ENCODE results near the gene LMO1. TPM values are rescaled to one million over a fixed set of nuclear protein-coding genes. Genes with fewer than 3 reads are reported as not detected.

Gene LMO1
- total RNA-seq, 2 experiments from 2014 or later: not detected

- Histone ChIP-seq H3K27me3 (ENCODE audit: control insufficient read depth in 1 of 2, insufficient read depth in 2 of 2, low read length in 2 of 2) (no peaks in the 10 kb centered on the region), H3K9me3 (ENCODE audit: control insufficient read depth in 1 of 2, insufficient read depth in 1 of 2, low read length in 2 of 2) (no peaks in the 10 kb centered on the region), H3K27ac (ENCODE audit: low read depth in 1 of 2, low read length in 2 of 2) (no peak overlapping the region), H3K4me1 (ENCODE audit: insufficient read depth, low read length) (no peaks in the 10 kb centered on the region), H3K4me3 (ENCODE audit: low read length) (no peak overlapping the region), H3K36me3 (ENCODE audit: insufficient read depth, low read length) (no peaks in the 10 kb centered on the region)
- DNase-seq: peak in 1 of 14 experiments; percentile 24
- no peaks in the 10 kb centered on the region for H3K4me1 Mint-ChIP-seq (ENCODE audit: low read depth)
- no peaks in the 10 kb centered on the region for H3K36me3 Mint-ChIP-seq (ENCODE audit: low read depth)
- TF ChIP-seq, protein P1, sequence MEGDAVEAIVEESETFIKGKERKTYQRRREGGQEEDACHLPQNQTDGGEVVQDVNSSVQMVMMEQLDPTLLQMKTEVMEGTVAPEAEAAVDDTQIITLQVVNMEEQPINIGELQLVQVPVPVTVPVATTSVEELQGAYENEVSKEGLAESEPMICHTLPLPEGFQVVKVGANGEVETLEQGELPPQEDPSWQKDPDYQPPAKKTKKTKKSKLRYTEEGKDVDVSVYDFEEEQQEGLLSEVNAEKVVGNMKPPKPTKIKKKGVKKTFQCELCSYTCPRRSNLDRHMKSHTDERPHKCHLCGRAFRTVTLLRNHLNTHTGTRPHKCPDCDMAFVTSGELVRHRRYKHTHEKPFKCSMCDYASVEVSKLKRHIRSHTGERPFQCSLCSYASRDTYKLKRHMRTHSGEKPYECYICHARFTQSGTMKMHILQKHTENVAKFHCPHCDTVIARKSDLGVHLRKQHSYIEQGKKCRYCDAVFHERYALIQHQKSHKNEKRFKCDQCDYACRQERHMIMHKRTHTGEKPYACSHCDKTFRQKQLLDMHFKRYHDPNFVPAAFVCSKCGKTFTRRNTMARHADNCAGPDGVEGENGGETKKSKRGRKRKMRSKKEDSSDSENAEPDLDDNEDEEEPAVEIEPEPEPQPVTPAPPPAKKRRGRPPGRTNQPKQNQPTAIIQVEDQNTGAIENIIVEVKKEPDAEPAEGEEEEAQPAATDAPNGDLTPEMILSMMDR (IDR thresholded peaks at IDR 0.05): no peak
- no peak for ATAC-seq (ENCODE audit: poor library complexity)
- CTCF ChIA-PET: no interaction called here
- no peak overlapping the region for H3K27ac Mint-ChIP-seq
- H3K9me3 Mint-ChIP-seq: no peaks in the 10 kb centered on the region
- POLR2A ChIA-PET: no interaction called here
- intact Hi-C loops (cut with DNase I, micrococcal nuclease): no loop called here
- H3K27me3 Mint-ChIP-seq: no peaks in the 10 kb centered on the region
- H3K4me3 Mint-ChIP-seq: no peak overlapping the region
Measured at GRCh38 chr11:8252388-8252787, 11.3 kb downstream of the LMO1 start.

GRCh38 chr11:8251616-8252295 lies 11.9 kb downstream of the LMO1 start:
- ATAC-seq (ENCODE audit: poor library complexity) (no peak), DNase-seq (no peak)
- no peaks in the 10 kb centered on the region for H3K4me1 ChIP-seq (ENCODE audit: insufficient read depth, low read length)
- Mint-ChIP-seq H3K27me3 (no peaks in the 10 kb centered on the region), H3K4me3 (no peak overlapping the region), H3K9me3 (no peaks in the 10 kb centered on the region), H3K36me3 (ENCODE audit: low read depth) (no peaks in the 10 kb centered on the region), H3K27ac (no peak overlapping the region), H3K4me1 (ENCODE audit: low read depth) (no peaks in the 10 kb centered on the region)
- H3K36me3 ChIP-seq (ENCODE audit: insufficient read depth, low read length): no peaks in the 10 kb centered on the region
- TF ChIP-seq, protein P1 (IDR thresholded peaks at IDR 0.05): no peak
- intact Hi-C loops (cut with DNase I, micrococcal nuclease): no loop called here
- no peak overlapping the region for H3K27ac ChIP-seq (ENCODE audit: low read depth in 1 of 2, low read length in 2 of 2)
- POLR2A ChIA-PET: no interaction called here
- CTCF ChIA-PET: no interaction called here
- no peak overlapping the region for H3K4me3 ChIP-seq (ENCODE audit: low read length)
- H3K27me3 ChIP-seq (ENCODE audit: control insufficient read depth in 1 of 2, insufficient read depth in 2 of 2, low read length in 2 of 2): no peaks in the 10 kb centered on the region
- H3K9me3 ChIP-seq (ENCODE audit: control insufficient read depth in 1 of 2, insufficient read depth in 1 of 2, low read length in 2 of 2): no peaks in the 10 kb centered on the region

- H3K27ac Mint-ChIP-seq: no peak overlapping the region
Measured at GRCh38 chr11:8250981-8251615, 12.6 kb downstream of the LMO1 start.

More at GRCh38 chr11:8250981-8251615, 12.6 kb downstream of the LMO1 start:
- Mint-ChIP-seq H3K4me1 (ENCODE audit: low read depth) (no peaks in the 10 kb centered on the region), H3K9me3 (no peaks in the 10 kb centered on the region), H3K27me3 (peaks cover 2% of the 10 kb centered on the region), H3K36me3 (ENCODE audit: low read depth) (no peaks in the 10 kb centered on the region), H3K4me3 (no peak overlapping the region)
- ChIA-PET POLR2A (no interaction called here), CTCF (no interaction called here)
- no peak overlapping the region for H3K27ac ChIP-seq (ENCODE audit: low read depth in 1 of 2, low read length in 2 of 2)
- ATAC-seq (ENCODE audit: poor library complexity) (no peak), DNase-seq (peak in 1 of 14 experiments; percentile 26)
- TF ChIP-seq, protein P1 (IDR thresholded peaks at IDR 0.05): no peak
- H3K9me3 ChIP-seq (ENCODE audit: control insufficient read depth in 1 of 2, insufficient read depth in 1 of 2, low read length in 2 of 2): no peaks in the 10 kb centered on the region
- intact Hi-C loops (cut with DNase I, micrococcal nuclease): no loop called here
- no peaks in the 10 kb centered on the region for H3K4me1 ChIP-seq (ENCODE audit: insufficient read depth, low read length)
- H3K4me3 ChIP-seq (ENCODE audit: low read length): no peak overlapping the region
- no peaks in the 10 kb centered on the region for H3K36me3 ChIP-seq (ENCODE audit: insufficient read depth, low read length)
- no peaks in the 10 kb centered on the region for H3K27me3 ChIP-seq (ENCODE audit: control insufficient read depth in 1 of 2, insufficient read depth in 2 of 2, low read length in 2 of 2)
